ENCODE results near the gene SEC22C.

Gene SEC22C

DNA sequence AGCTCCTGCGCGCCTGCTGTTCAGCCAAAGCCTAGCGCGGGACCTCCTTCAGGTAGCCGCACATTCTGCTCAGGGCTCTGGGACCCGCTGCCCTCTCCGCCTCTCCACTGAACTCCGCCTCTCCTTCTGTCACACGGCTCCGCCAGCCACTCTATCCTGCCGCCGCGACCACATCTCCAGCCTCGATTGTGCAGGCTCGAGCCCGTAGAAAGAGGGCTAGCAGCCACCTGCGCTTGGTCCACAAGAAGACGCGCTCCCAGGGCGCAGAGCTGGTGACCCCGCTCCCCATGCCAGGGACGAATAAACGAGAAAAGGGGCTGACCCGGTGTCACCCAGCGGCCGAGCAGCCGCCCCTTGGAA is 80.5 kb downstream of the SEC22C start:
- ChIA-PET CTCF (interaction anchor here (1.1 to 1.8 kb wide), 3 partner anchors 11 to 244 kb away, joined by 4 to 6 read pairs (median 4); no protein-coding TSS in a partner anchor), POLR2A (no interaction called here)
- no peak for DNase-seq (ENCODE audit: low read depth, low spot score)
- no peak overlapping the region for H3K4me3 ChIP-seq (ENCODE audit: low read depth, low read length)
- TF ChIP-seq, protein P1, sequence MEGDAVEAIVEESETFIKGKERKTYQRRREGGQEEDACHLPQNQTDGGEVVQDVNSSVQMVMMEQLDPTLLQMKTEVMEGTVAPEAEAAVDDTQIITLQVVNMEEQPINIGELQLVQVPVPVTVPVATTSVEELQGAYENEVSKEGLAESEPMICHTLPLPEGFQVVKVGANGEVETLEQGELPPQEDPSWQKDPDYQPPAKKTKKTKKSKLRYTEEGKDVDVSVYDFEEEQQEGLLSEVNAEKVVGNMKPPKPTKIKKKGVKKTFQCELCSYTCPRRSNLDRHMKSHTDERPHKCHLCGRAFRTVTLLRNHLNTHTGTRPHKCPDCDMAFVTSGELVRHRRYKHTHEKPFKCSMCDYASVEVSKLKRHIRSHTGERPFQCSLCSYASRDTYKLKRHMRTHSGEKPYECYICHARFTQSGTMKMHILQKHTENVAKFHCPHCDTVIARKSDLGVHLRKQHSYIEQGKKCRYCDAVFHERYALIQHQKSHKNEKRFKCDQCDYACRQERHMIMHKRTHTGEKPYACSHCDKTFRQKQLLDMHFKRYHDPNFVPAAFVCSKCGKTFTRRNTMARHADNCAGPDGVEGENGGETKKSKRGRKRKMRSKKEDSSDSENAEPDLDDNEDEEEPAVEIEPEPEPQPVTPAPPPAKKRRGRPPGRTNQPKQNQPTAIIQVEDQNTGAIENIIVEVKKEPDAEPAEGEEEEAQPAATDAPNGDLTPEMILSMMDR (IDR thresholded peaks at IDR 0.05; ENCODE audit: insufficient read depth, low read length, missing control alignments), result no peak

DNA sequence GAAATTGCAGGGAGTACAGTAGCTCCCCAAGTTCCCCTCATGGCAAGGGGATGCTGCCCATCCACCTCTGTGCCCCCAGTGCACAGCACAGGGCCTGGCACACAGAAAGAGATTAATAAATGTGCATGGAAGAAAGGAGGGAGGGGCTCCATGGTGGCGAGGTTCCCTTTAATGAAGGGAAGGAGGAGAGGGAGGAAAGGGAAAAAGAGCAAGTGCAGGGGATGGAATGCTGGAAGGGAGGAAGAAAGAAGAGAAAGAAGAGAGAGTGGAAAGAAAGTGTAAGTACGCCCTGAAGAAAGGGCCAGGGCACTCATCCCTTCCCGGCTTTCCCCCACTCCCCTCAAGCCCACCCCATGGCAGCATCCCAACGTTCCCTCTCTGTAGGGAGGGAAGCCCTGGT is 80.9 kb downstream of the SEC22C start:
- ChIA-PET POLR2A (no interaction called here), CTCF (interaction anchor here (1.1 to 1.8 kb wide), 3 partner anchors 12 to 244 kb away, joined by 4 to 6 read pairs (median 4); no protein-coding TSS in a partner anchor)
- no peak overlapping the region for H3K4me3 ChIP-seq (ENCODE audit: low read depth, low read length)
- TF ChIP-seq, protein P1 (IDR thresholded peaks at IDR 0.05; ENCODE audit: insufficient read depth, low read length, missing control alignments), result no peak
- no peak for DNase-seq (ENCODE audit: low read depth, low spot score)

DNA sequence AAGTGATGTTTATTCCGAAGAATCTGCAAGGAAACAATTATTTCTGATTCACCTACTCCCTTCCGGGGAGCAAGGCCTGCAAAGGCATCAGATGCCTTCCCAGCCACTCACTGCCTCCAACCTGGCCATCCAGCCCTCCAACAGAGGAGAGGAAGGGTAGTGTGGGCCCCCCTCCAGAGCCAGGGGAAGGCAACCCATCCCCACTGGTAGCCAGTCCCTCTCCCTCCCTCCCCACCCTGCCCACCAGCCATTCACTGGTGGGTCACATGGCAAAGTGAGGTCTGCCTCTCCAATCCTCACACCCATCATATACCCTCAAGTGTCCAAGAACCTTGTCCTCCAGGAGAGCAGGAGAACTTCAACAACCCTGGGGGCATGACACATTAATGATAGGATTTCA is 81.7 kb downstream of the SEC22C start:
- no peak for DNase-seq (ENCODE audit: low read depth, low spot score)
- CTCF ChIA-PET, result interaction anchor here (1.8 kb wide), 1 partner anchor 245 kb away, joined by 4 read pairs; no protein-coding TSS in a partner anchor

DNA sequence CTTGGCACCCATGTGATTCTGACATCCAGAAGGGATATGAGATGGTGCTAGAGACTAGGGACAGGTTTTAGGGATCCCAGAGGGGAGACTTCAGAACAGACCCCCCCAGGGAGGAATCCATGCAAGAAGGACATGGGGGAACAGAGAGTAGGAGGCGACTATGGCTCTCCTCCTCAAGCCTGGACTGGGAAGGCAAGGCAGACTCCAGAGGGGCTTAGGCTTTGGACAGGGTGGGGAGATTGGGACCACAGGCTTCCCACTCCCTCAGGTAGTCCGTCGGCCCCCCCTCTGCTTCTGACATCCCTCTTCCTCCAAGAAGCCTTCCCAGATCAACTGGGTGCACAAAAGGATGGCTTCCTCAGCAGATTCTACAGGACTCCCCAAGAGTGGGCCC is 82.3 kb downstream of the SEC22C start:
- CTCF ChIA-PET, result no interaction called here
- no peak for DNase-seq (ENCODE audit: low read depth, low spot score)
- TF ChIP-seq, protein P1 (IDR thresholded peaks at IDR 0.05; ENCODE audit: insufficient read depth, low read length, missing control alignments), result no peak
- H3K4me3 ChIP-seq (ENCODE audit: low read depth, low read length), result no peak overlapping the region
- POLR2A ChIA-PET, result no interaction called here

More for the DNA sequence above, 81.7 kb downstream of the SEC22C start:
- TF ChIP-seq, protein P1 (IDR thresholded peaks at IDR 0.05; ENCODE audit: insufficient read depth, low read length, missing control alignments), result no peak
- H3K4me3 ChIP-seq (ENCODE audit: low read depth, low read length), result no peak overlapping the region
- POLR2A ChIA-PET, result no interaction called here

DNA sequence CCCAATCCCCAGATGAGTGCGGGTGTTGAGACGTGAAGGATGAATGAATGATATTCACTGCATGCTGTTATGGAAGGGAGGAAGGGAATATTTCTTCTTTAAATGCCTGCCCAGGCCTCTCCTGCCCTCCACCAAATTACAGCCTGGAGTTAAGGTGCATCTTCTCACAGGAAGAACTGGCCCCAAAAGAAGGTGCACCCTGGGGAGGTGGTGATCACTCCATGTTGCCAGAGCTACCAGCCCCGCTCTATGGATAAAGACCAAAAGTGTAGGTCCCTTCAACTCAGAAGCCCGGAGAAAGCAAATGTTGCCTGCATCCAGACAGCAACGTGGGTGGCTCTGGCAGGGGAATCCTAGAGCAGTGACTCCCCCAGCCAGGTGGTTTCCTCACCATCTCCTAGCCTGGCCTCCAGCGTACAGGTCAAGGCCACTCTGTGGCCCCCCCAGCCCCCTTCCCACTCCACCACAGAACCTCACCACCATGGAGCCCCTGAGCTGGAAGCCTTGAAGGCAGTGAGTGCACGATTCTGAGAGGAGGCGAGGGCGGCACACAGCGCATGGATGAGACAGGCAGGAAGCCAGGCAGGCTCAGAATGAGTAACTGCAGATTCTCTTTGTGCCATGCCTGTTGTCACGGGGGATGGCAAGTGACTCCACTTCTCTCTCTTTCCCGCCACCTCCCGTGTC is 82.8 kb downstream of the SEC22C start:
- TF ChIP-seq, protein P1 (IDR thresholded peaks at IDR 0.05; ENCODE audit: insufficient read depth, low read length, missing control alignments), result no peak
- POLR2A ChIA-PET, result no interaction called here
- DNase-seq (ENCODE audit: low read depth, low spot score), result no peak

DNA sequence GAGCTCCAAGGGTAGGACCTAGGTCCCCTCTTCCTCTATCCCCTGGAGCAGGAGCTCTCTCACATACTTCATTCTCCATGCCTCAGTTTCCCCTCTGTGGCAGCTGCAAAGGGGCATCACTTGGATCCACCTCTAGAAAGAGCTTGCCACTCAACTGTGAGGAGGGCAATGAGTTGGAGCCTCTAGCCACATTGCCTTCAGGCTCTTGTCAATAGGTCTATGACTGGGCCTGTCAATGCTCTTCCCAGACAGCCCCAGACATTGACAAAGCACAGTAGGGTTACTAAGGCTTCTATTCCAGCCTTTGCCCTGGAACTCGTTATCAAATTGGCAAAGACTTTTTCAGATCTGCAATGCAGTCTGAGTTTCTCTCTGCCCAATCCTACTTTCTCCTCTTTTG is 83.7 kb downstream of the SEC22C start:
- DNase-seq (ENCODE audit: low read depth, low spot score), result no peak
- ChIA-PET POLR2A (no interaction called here), CTCF (interaction anchor here (1.2 kb wide), 1 partner anchor 251 kb away, joined by 3 read pairs; no protein-coding TSS in a partner anchor)
- TF ChIP-seq, protein P1 (IDR thresholded peaks at IDR 0.05; ENCODE audit: insufficient read depth, low read length, missing control alignments), result no peak
- no peak overlapping the region for H3K4me3 ChIP-seq (ENCODE audit: low read depth, low read length)

More for the DNA sequence above, 82.8 kb downstream of the SEC22C start:
- CTCF ChIA-PET, result interaction anchor here (1.2 kb wide), 1 partner anchor 252 kb away, joined by 3 read pairs; no protein-coding TSS in a partner anchor
- H3K4me3 ChIP-seq (ENCODE audit: low read depth, low read length), result no peak overlapping the region
